Type B pancreatic cell (in vitro differentiated cells): ENCODE data around the gene DNAJA4. TPM values are rescaled to one million over a fixed set of nuclear protein-coding genes. Genes with fewer than 3 reads are reported as not detected.

ENCODE experiments used
- DNase-seq: peaks from one replicate; pipeline ENCODE4 v3.0.0; 2021; ENCODE audit warnings: mixed read lengths; ENCODE audit not compliant: unreplicated experiment; ENCODE audit errors: extremely low spot score
- H3K27ac Mint-ChIP-seq: 2 replicates; pipeline ENCODE4 v1.8.0; 2021; ENCODE audit warnings: mild to moderate bottlenecking, mixed read lengths
- H3K27me3 Mint-ChIP-seq: 2 replicates; pipeline ENCODE4 v1.8.0; 2021; ENCODE audit warnings: mixed read lengths
- H3K36me3 Mint-ChIP-seq: 2 replicates; pipeline ENCODE4 v1.8.0; 2021; ENCODE audit warnings: mixed read lengths
- H3K4me1 Mint-ChIP-seq: one replicate; pipeline ENCODE4 v1.8.0; 2021; ENCODE audit warnings: mixed read lengths; ENCODE audit not compliant: unreplicated experiment
- H3K4me3 Mint-ChIP-seq: 2 replicates; pipeline ENCODE4 v1.8.0; 2021; ENCODE audit warnings: mild to moderate bottlenecking, mixed read lengths
- H3K9me3 Mint-ChIP-seq: 2 replicates; pipeline ENCODE4 v1.8.0; 2021; ENCODE audit warnings: mixed read lengths
- total RNA-seq: library from RNA; stranded (reverse); gene quantifications from 2 replicates; pipeline ENCODE4 v1.2.1, GENCODE V29; 2021; ENCODE audit warnings: low replicate concordance
- TF ChIP-seq, protein P1 (sequence below): fragments of 200-600 bp; sonication (generic); conservative IDR thresholded peaks from 2 replicates; pipeline ENCODE4 v1.5.0; 2021; ENCODE audit warnings: antibody characterized with exemption, mild to moderate bottlenecking

The DNAJA4 gene
- total RNA-seq, 1 donor from 2014 or later: 0.10 TPM

DNA sequence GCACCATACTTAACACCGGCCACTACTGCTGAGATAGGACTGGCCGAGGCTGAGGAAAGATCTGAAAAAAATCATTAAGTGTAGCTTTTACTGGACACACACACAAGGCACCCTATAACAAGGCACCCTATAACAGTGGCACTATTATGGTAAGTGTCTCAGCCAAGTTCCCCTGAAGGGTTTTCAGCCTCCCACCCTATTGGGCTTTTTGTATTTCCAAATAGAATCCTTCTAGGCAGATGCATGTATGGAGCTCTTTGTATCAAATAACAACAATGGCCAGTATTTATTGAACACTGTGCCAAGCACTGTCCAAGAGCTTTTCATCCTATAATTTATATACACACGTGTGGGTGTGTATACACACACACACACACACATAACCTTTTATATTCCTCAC lies 6.7 kb upstream of the DNAJA4 start:
- TF ChIP-seq, protein P1, sequence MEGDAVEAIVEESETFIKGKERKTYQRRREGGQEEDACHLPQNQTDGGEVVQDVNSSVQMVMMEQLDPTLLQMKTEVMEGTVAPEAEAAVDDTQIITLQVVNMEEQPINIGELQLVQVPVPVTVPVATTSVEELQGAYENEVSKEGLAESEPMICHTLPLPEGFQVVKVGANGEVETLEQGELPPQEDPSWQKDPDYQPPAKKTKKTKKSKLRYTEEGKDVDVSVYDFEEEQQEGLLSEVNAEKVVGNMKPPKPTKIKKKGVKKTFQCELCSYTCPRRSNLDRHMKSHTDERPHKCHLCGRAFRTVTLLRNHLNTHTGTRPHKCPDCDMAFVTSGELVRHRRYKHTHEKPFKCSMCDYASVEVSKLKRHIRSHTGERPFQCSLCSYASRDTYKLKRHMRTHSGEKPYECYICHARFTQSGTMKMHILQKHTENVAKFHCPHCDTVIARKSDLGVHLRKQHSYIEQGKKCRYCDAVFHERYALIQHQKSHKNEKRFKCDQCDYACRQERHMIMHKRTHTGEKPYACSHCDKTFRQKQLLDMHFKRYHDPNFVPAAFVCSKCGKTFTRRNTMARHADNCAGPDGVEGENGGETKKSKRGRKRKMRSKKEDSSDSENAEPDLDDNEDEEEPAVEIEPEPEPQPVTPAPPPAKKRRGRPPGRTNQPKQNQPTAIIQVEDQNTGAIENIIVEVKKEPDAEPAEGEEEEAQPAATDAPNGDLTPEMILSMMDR: no peak
- H3K27me3 Mint-ChIP-seq: no peaks in the 10 kb centered on the region
- peaks cover 4% of the 10 kb centered on the region for H3K4me1 Mint-ChIP-seq
- no peaks in the 10 kb centered on the region for H3K9me3 Mint-ChIP-seq
- H3K4me3 Mint-ChIP-seq: no peak overlapping the region
- H3K27ac Mint-ChIP-seq: no peak overlapping the region
- no peak for DNase-seq
- H3K36me3 Mint-ChIP-seq: no peaks in the 10 kb centered on the region

DNA sequence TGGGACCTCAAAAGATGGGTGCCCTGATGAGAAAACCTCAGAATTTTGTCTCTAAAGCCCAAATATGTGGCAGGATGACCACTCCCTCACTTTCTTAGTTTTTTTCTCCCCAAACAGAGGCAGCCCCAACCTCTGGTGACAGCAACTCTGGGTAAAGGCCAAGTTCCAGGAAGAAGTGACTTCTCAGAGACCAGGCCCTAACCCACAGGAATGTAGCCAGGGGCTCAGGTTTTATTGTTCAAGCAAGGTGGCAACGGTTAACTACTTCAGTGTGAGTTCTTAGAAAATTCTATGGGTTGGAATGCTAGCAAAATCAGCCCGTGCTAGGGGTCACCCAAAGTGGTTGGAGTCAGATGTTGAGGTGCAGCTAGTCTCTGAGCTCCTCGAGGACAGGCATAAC lies 5.1 kb upstream of the DNAJA4 start:
- Mint-ChIP-seq H3K9me3 (no peaks in the 10 kb centered on the region), H3K27me3 (no peaks in the 10 kb centered on the region), H3K36me3 (no peaks in the 10 kb centered on the region), H3K27ac (no peak overlapping the region), H3K4me3 (no peak overlapping the region), H3K4me1 (peaks cover 4% of the 10 kb centered on the region)
- no peak for DNase-seq
- TF ChIP-seq, protein P1: no peak

DNA sequence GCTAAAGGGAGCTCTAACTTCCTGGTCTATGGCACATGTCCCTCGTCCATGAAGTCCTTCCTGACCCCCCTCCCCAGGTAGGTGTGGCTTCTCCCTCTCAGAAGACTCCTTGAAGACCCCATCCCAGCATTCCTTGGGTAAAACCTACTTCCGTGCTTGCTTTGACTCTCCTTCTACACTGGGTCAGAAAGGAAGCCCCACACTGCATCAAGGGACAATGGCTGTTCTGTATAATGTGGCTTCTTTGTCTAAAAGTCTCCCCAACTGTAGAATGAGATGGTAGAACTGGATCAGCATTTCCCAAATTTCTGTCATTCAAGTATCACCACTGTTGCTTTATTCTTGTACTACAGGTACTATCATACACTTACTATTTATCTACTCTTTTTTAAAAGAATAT lies 3.9 kb upstream of the DNAJA4 start:
- no peaks in the 10 kb centered on the region for H3K9me3 Mint-ChIP-seq
- H3K27ac Mint-ChIP-seq: no peak overlapping the region
- TF ChIP-seq, protein P1: no peak
- no peaks in the 10 kb centered on the region for H3K27me3 Mint-ChIP-seq
- H3K36me3 Mint-ChIP-seq: no peaks in the 10 kb centered on the region
- H3K4me3 Mint-ChIP-seq: no peak overlapping the region
- no peak for DNase-seq
- H3K4me1 Mint-ChIP-seq: peaks cover 4% of the 10 kb centered on the region

DNA sequence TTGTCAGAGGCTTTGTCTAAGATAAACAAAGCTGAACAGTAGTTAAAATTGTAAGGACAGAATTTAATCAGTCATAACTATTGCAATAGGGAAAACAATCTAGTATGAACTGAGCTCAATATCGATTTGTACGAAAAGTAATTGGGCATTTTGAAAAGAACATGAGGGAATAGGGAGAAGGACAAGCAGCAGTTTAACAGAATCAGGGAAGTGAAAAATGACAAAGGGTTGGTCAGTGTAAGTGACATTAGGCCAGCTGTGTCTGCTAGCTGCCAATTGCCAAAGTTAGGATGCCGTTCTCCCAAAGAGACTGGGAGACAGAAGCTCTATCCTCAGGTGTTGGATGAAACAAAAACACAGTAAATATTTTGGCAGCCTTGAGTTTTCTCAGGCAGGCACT lies 3.3 kb upstream of the DNAJA4 start:
- no peak overlapping the region for H3K27ac Mint-ChIP-seq
- no peaks in the 10 kb centered on the region for H3K36me3 Mint-ChIP-seq
- DNase-seq: no peak
- H3K4me3 Mint-ChIP-seq: no peak overlapping the region
- H3K9me3 Mint-ChIP-seq: no peaks in the 10 kb centered on the region
- peaks cover 4% of the 10 kb centered on the region for H3K4me1 Mint-ChIP-seq
- H3K27me3 Mint-ChIP-seq: no peaks in the 10 kb centered on the region
- TF ChIP-seq, protein P1: no peak

DNA sequence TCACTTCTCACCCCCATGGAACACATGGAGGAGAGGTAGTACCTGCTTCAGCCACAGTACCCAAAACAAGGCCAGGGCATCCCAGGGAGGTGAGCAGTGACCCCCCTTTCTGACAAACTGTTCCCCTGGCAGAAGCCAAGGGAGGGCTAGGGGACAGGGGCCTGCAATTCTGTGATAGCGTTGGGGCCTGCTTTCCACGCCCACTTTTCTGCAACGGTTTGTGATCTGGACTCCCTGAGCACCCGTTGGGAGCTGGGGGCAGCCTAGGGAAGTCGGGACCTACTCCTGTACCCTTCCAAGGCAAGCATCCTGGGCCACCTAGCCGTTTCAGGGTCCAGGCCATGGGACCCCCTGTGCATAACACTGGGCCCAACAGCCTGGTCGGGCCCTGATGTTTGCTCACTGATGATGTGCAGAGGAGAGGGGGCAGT lies 996 bp upstream of the DNAJA4 start:
- Mint-ChIP-seq H3K4me3 (peak overlapping the region; percentile 36), H3K27me3 (no peaks in the 10 kb centered on the region), H3K4me1 (peaks cover 10% of the 10 kb centered on the region), H3K9me3 (no peaks in the 10 kb centered on the region), H3K27ac (no peak overlapping the region), H3K36me3 (no peaks in the 10 kb centered on the region)
- TF ChIP-seq, protein P1: no peak
- no peak for DNase-seq

DNA sequence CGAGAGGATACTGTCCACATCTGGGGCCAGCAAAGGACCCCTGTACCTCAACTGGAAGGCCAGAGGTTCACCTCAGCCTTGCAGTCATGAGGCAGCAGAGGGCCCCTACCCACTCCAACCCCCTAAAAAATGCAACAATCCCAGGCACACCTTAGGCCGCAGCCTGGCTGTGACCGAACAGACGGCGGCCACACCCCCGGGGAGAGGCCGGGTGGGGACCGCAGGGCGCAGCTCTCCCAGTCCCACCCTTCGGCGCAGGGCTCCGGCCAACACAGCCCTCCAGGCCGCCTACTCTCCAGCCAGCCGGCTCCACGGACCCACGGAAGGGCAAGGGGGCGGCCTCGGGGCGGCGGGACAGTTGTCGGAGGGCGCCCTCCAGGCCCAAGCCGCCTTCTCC lies 457 bp upstream of the DNAJA4 start:
- Mint-ChIP-seq H3K36me3 (no peaks in the 10 kb centered on the region), H3K4me1 (peaks cover 10% of the 10 kb centered on the region), H3K9me3 (no peaks in the 10 kb centered on the region), H3K27me3 (no peaks in the 10 kb centered on the region), H3K4me3 (no peak overlapping the region), H3K27ac (no peak overlapping the region)
- DNase-seq: no peak
- TF ChIP-seq, protein P1: no peak
